ENCODE measurements around the gene CRTC2.

CRTC2 gene

DNA sequence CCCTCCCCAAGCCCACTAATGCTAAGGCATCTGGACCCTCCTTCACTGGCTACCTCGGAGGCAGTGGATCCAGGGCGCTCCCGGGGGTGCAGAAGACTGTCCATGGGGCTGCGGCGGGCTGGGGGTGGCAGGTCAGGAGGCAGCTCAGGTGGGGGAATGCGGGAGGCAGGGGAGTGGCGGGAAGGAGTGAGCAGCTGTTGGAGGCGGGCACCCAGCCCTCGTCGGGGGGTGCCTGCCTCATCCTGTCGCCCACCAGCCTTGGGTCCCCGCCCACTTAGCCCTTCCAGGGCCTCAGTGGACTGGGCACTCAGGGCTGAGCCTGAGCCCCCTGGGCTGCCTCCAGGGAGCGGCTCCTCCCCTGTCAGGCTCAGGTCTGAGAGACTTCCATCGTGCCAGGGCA is 25.0 kb downstream of the CRTC2 start:
- Histone ChIP-seq H3K27me3 (ENCODE audit: control insufficient read depth in 5 of 5, insufficient read depth in 4 of 5, low read length in 5 of 5) (no peaks in the 10 kb centered on the region), H3K36me3 (ENCODE audit: control insufficient read depth in 5 of 5, insufficient read depth in 5 of 5, low read length in 5 of 5) (peaks cover 0 to 87% (median 83%) of the 10 kb centered on the region in 5 donors), H3K27ac (ENCODE audit: low read depth, low read length) (no peak overlapping the region), H3K9me3 (ENCODE audit: control insufficient read depth in 5 of 5, low read length in 5 of 5) (no peaks in the 10 kb centered on the region), H3K4me3 (ENCODE audit: low read depth in 1 of 5, low read length in 5 of 5) (no peak overlapping the region), H3K4me1 (ENCODE audit: control insufficient read depth in 5 of 5, insufficient read depth in 5 of 5, low read length in 5 of 5) (peaks cover 0 to 13% (median 4%) of the 10 kb centered on the region in 5 donors), H3K9ac (ENCODE audit: low read length in 5 of 5) (no peak overlapping the region)

GRCh38 chr1:153932156-153933131 is 26.0 kb downstream of the CRTC2 start:
- Histone ChIP-seq H3K4me1 (ENCODE audit: control insufficient read depth in 5 of 5, insufficient read depth in 5 of 5, low read length in 5 of 5) (peaks cover 0 to 16% (median 7%) of the 10 kb centered on the region in 5 donors), H3K9me3 (ENCODE audit: control insufficient read depth in 5 of 5, low read length in 5 of 5) (no peaks in the 10 kb centered on the region), H3K4me3 (ENCODE audit: low read depth in 1 of 5, low read length in 5 of 5) (no peak overlapping the region), H3K9ac (ENCODE audit: low read length in 5 of 5) (no peak overlapping the region), H3K27me3 (ENCODE audit: control insufficient read depth in 5 of 5, insufficient read depth in 4 of 5, low read length in 5 of 5) (no peaks in the 10 kb centered on the region), H3K36me3 (ENCODE audit: control insufficient read depth in 5 of 5, insufficient read depth in 5 of 5, low read length in 5 of 5) (peaks cover 0 to 80% (median 77%) of the 10 kb centered on the region in 5 donors), H3K27ac (ENCODE audit: low read depth, low read length) (no peak overlapping the region)

DNA sequence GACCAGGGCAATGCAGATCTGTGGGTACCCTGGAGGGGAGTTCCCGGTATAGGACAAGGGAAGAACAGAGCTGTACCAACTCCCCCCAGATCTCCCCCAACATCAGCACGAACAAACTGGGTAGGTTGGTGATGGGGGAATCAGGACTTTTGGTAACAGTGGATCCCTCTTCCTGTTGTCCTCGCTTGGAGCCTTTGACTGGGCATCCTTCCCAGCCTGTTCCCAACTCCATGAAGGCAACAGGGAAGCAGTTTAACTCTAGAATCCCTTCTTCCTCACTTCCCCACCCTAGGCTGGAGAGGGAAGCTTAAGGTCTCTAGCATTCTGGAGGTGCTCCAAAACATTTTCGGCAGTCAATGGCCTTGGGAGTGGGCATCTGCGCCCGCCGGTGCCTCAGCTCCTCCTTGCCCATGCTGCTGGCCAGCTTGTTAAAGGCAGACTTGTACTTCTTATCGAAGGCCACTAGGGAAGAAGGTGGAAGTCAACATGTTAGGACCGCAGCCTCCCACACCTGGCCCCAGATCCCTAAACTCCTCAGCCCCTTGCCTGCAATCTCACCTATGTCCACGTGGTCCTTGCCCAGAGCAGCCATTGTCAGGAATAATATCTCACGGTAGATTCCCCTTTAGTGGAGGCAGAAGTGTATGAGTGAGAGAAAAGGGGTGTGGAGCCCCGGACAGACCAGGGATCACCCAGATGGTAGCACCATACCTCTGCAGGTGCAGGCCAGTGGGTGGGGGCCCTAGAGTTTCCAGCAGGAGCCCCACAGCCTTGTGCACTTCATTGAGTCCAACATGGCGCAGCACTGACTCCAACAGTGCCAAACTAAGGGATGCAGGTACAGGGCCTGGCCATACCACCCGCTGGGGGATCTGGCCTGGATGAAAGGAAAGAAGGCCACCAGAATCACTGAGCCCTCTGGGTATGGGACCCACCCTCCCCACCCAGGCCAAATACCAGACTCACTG is 28.1 kb downstream of the CRTC2 start:
- no peak overlapping the region for H3K4me3 ChIP-seq (ENCODE audit: low read depth in 1 of 5, low read length in 5 of 5)
- H3K9ac ChIP-seq (ENCODE audit: low read length in 5 of 5): no peak overlapping the region
- no peaks in the 10 kb centered on the region for H3K27me3 ChIP-seq (ENCODE audit: control insufficient read depth in 5 of 5, insufficient read depth in 4 of 5, low read length in 5 of 5)
- no peaks in the 10 kb centered on the region for H3K9me3 ChIP-seq (ENCODE audit: control insufficient read depth in 5 of 5, low read length in 5 of 5)
- peaks cover 0 to 58% (median 56%) of the 10 kb centered on the region in 5 donors for H3K36me3 ChIP-seq (ENCODE audit: control insufficient read depth in 5 of 5, insufficient read depth in 5 of 5, low read length in 5 of 5)
- H3K27ac ChIP-seq (ENCODE audit: low read depth, low read length): peak overlapping the region; percentile 57
- H3K4me1 ChIP-seq (ENCODE audit: control insufficient read depth in 5 of 5, insufficient read depth in 5 of 5, low read length in 5 of 5): peaks cover 0 to 16% (median 7%) of the 10 kb centered on the region in 5 donors

- Histone ChIP-seq H3K9ac (ENCODE audit: low read length in 5 of 5) (no peak overlapping the region), H3K36me3 (ENCODE audit: control insufficient read depth in 5 of 5, insufficient read depth in 5 of 5, low read length in 5 of 5) (peaks cover 0 to 51% (median 50%) of the 10 kb centered on the region in 5 donors), H3K27me3 (ENCODE audit: control insufficient read depth in 5 of 5, insufficient read depth in 4 of 5, low read length in 5 of 5) (no peaks in the 10 kb centered on the region), H3K4me1 (ENCODE audit: control insufficient read depth in 5 of 5, insufficient read depth in 5 of 5, low read length in 5 of 5) (peaks cover 0 to 16% (median 7%) of the 10 kb centered on the region in 5 donors), H3K4me3 (ENCODE audit: low read depth in 1 of 5, low read length in 5 of 5) (no peak overlapping the region), H3K27ac (ENCODE audit: low read depth, low read length) (peak overlapping the region; percentile 57), H3K9me3 (ENCODE audit: control insufficient read depth in 5 of 5, low read length in 5 of 5) (no peaks in the 10 kb centered on the region)
Observed at GRCh38 chr1:153929426-153929825, 29.0 kb downstream of the CRTC2 start.

DNA sequence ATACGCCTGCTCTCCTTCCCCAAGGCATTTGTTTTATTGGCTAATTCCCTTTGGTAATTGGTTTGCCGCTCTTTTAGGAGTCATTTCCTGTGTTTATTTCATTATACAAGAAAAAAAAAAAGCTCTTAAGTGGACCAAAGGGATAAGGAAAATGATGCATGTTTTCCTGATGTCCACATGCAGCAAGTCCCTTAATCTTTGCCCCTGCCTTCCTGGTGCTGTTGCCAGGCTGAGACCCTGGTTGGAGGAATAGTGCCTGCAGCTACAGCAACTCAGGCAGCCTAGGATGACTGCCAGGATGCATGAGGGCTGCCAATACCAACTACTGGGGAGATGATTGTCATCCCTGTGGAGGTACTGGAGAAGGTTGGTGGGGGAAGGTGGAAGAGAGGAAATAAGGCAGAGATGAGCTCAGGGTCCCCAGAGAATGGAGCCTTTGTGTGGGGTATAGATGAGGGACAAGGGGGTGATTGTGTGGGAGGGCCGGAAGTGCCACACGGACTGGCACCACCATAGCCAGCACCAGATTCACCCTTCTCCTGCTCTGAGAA is 29.5 kb downstream of the CRTC2 start:
- Histone ChIP-seq H3K27me3 (ENCODE audit: control insufficient read depth in 5 of 5, insufficient read depth in 4 of 5, low read length in 5 of 5) (no peaks in the 10 kb centered on the region), H3K36me3 (ENCODE audit: control insufficient read depth in 5 of 5, insufficient read depth in 5 of 5, low read length in 5 of 5) (peaks cover 0 to 45% (median 44%) of the 10 kb centered on the region in 5 donors), H3K9me3 (ENCODE audit: control insufficient read depth in 5 of 5, low read length in 5 of 5) (no peaks in the 10 kb centered on the region), H3K4me3 (ENCODE audit: low read depth in 1 of 5, low read length in 5 of 5) (no peak overlapping the region), H3K4me1 (ENCODE audit: control insufficient read depth in 5 of 5, insufficient read depth in 5 of 5, low read length in 5 of 5) (peaks cover 1 to 17% (median 9%) of the 10 kb centered on the region in 5 donors), H3K27ac (ENCODE audit: low read depth, low read length) (peak overlapping the region; percentile 57), H3K9ac (ENCODE audit: low read length in 5 of 5) (no peak overlapping the region)

DNA sequence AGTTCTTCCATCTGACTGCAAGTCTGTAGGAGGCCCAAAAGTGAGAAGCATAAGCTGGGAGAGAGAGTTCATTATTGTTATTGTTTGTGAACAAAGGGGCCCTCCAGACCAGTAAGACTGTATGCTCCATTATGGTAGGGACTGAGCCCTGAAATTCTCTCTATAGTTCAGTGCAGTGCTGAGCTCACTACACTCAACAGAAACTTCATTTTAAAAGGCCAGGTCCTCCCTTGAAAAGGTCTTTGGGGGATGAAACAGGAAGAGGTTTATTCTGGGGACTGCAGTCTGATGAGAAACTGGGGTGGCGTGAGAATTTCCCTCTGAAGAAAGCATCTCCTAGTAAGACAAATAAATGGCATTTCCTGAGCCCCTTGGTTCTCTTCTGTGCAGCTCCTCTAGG is 30.2 kb downstream of the CRTC2 start:
- no peak overlapping the region for H3K4me3 ChIP-seq (ENCODE audit: low read depth in 1 of 5, low read length in 5 of 5)

DNA sequence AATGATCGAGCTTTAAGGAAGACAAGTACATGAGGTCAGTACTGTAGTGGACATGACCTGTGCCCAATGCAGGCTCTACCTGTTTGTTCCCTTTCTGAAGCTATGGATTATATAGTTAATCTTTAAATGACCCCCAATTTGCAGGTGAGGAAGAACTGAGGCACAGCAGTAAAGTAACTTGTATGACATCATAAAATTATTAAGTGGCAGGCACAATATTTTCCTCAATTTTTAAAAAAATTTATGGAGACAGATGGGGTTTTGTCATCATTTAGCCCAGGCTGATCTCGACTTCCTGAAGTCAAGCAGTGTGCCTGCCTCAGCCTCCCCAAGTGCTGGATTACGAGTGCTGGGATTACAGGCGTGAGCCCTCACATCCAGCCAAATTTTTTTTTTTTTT is 32.0 kb downstream of the CRTC2 start:
- Histone ChIP-seq H3K9me3 (ENCODE audit: control insufficient read depth in 5 of 5, low read length in 5 of 5) (no peaks in the 10 kb centered on the region), H3K27me3 (ENCODE audit: control insufficient read depth in 5 of 5, insufficient read depth in 4 of 5, low read length in 5 of 5) (no peaks in the 10 kb centered on the region), H3K27ac (ENCODE audit: low read depth, low read length) (no peak overlapping the region), H3K4me3 (ENCODE audit: low read depth in 1 of 5, low read length in 5 of 5) (no peak overlapping the region), H3K36me3 (ENCODE audit: control insufficient read depth in 5 of 5, insufficient read depth in 5 of 5, low read length in 5 of 5) (peaks cover 0 to 24% (median 22%) of the 10 kb centered on the region in 5 donors), H3K9ac (ENCODE audit: low read length in 5 of 5) (no peak overlapping the region), H3K4me1 (ENCODE audit: control insufficient read depth in 5 of 5, insufficient read depth in 5 of 5, low read length in 5 of 5) (peaks cover 6 to 31% (median 23%) of the 10 kb centered on the region in 5 donors)

More for the DNA sequence above, 30.2 kb downstream of the CRTC2 start:
- Histone ChIP-seq H3K9ac (ENCODE audit: low read length in 5 of 5) (no peak overlapping the region), H3K27me3 (ENCODE audit: control insufficient read depth in 5 of 5, insufficient read depth in 4 of 5, low read length in 5 of 5) (no peaks in the 10 kb centered on the region), H3K36me3 (ENCODE audit: control insufficient read depth in 5 of 5, insufficient read depth in 5 of 5, low read length in 5 of 5) (peaks cover 0 to 39% (median 38%) of the 10 kb centered on the region in 5 donors), H3K4me1 (ENCODE audit: control insufficient read depth in 5 of 5, insufficient read depth in 5 of 5, low read length in 5 of 5) (peaks cover 1 to 24% (median 15%) of the 10 kb centered on the region in 5 donors), H3K9me3 (ENCODE audit: control insufficient read depth in 5 of 5, low read length in 5 of 5) (no peaks in the 10 kb centered on the region), H3K27ac (ENCODE audit: low read depth, low read length) (peak overlapping the region; percentile 54)

- Histone ChIP-seq H3K4me3 (ENCODE audit: low read depth in 1 of 5, low read length in 5 of 5) (peak within 1 kb of the TSS; percentile 69 to 96 (median 93)), H3K27ac (ENCODE audit: low read depth, low read length) (peak within 1 kb of the TSS; percentile 89), H3K27me3 (ENCODE audit: control insufficient read depth in 5 of 5, insufficient read depth in 4 of 5, low read length in 5 of 5) (no peaks in the 10 kb centered on the region), H3K9me3 (ENCODE audit: control insufficient read depth in 5 of 5, low read length in 5 of 5) (no peaks in the 10 kb centered on the region), H3K36me3 (ENCODE audit: control insufficient read depth in 5 of 5, insufficient read depth in 5 of 5, low read length in 5 of 5) (peaks cover 0 to 4% (median 0%) of the 10 kb centered on the region in 5 donors), H3K9ac (ENCODE audit: low read length in 5 of 5) (peak within 1 kb of the TSS; percentile 59 to 84 (median 74)), H3K4me1 (ENCODE audit: control insufficient read depth in 5 of 5, insufficient read depth in 5 of 5, low read length in 5 of 5) (peaks cover 6 to 43% (median 34%) of the 10 kb centered on the region in 5 donors)
Observed at GRCh38 chr1:153922972-153923925, 35.2 kb downstream of the CRTC2 start, which contains the start of gene GATAD2B. TSS of gene GATAD2B (minus strand) at chr1:153922972. CDS start at chr1:153828347, 94,625 bp downstream.
